Measurements from ENCODE around the gene TRHDE. TPM values are rescaled to one million over a fixed set of nuclear protein-coding genes. Genes with fewer than 3 reads are reported as not detected.

Gene TRHDE
- total and polyA plus RNA-seq, 9 of the 15 experiments (the other 6 are each of a cell fraction or from before 2014, with no cell fraction given): 0.03 to 0.29 (median 0.09) TPM

- H3K27ac ChIP-seq (ENCODE audit: extremely low read depth, low read depth, low read length): no peak overlapping the region
- H3K4me3 ChIP-seq: no peak overlapping the region
- no peaks in the 10 kb centered on the region for H3K79me2 ChIP-seq (ENCODE audit: control insufficient read depth, insufficient read depth, low read length)
- in situ Hi-C loops (cut with MboI) (no loop called here), intact Hi-C loops (cut with micrococcal nuclease) (no loop called here)
- no peaks in the 10 kb centered on the region for H3K9me3 ChIP-seq (replicated peaks; ENCODE audit: control insufficient read depth, insufficient read depth, low read depth, low read length)
- H3K4me1 ChIP-seq (replicated peaks in 1 of 2; ENCODE audit: control insufficient read depth in 2 of 2, insufficient read depth in 2 of 2, low read length in 2 of 2): no peaks in the 10 kb centered on the region
- no peaks in the 10 kb centered on the region for H3K36me3 ChIP-seq (ENCODE audit: control insufficient read depth, insufficient read depth, low read length)
- no peak overlapping the region for H3K9ac ChIP-seq (ENCODE audit: insufficient read depth in 1 of 2, low read depth in 2 of 2, low read length in 2 of 2)
- TF ChIP-seq RAD51 (IDR thresholded peaks at IDR 0.05; ENCODE audit: borderline replicate concordance, low read depth) (no peak), NR1H2 (CRISPR knock-in tag; IDR thresholded peaks at IDR 0.05) (no peak), GABPA (tag; conservative IDR thresholded peaks at IDR 0.05; ENCODE audit: low read depth) (no peak), ZNF668 (CRISPR knock-in tag; IDR thresholded peaks at IDR 0.05) (no peak), ZNF76 (CRISPR knock-in tag; IDR thresholded peaks at IDR 0.05; ENCODE audit: borderline replicate concordance) (no peak), MCM5 (IDR thresholded peaks at IDR 0.05; ENCODE audit: low read depth) (no peak), MAFK (IDR thresholded peaks at IDR 0.05; ENCODE audit: low read length) (no peak), STAT5B (CRISPR knock-in tag; IDR thresholded peaks at IDR 0.05) (no peak), PREB (CRISPR knock-in tag; IDR thresholded peaks at IDR 0.05) (no peak), THRB (CRISPR knock-in tag; conservative IDR thresholded peaks at IDR 0.05) (no peak), ZNF717 (CRISPR knock-in tag; IDR thresholded peaks at IDR 0.05) (no peak), FUS (optimal IDR thresholded peaks at IDR 0.05; ENCODE audit: low read depth, low read length) (no peak), DDX20 (tag; IDR thresholded peaks at IDR 0.05; ENCODE audit: low read depth) (no peak), ZNF280A (IDR thresholded peaks at IDR 0.05; ENCODE audit: low read depth, partially characterized antibody) (no peak), TFAP4 (CRISPR knock-in tag; IDR thresholded peaks at IDR 0.05; ENCODE audit: borderline replicate concordance) (no peak), FIP1L1 (IDR thresholded peaks at IDR 0.05; ENCODE audit: low read depth, low read length, poor library complexity, severe bottlenecking) (no peak), CREB3 (tag; conservative IDR thresholded peaks at IDR 0.05; ENCODE audit: low read depth) (no peak)
- DNase-seq (ENCODE audit: extremely low read depth in 1 of 4, low spot score in 3 of 4) (no peak), ATAC-seq (no peak), FAIRE-seq (no peak)
- POLR2A ChIA-PET: no interaction called here
- H2AFZ ChIP-seq (ENCODE audit: low read depth, low read length): no peak overlapping the region
- CTCF ChIA-PET (ENCODE audit: low intra/inter-chr PET ratio): no interaction called here
- no TSS peak for BruUV-seq (replicated peaks)
- H3K27me3 ChIP-seq (ENCODE audit: control insufficient read depth in 2 of 2, insufficient read depth in 2 of 2, low read length in 2 of 2): no peaks in the 10 kb centered on the region
- no peaks in the 10 kb centered on the region for H4K20me1 ChIP-seq (replicated peaks; ENCODE audit: control insufficient read depth, insufficient read depth, low read length)
- H3K9me1 ChIP-seq (ENCODE audit: control insufficient read depth, insufficient read depth, low read length): no peaks in the 10 kb centered on the region
- WGBS (ENCODE audit: insufficient coverage, low coverage, missing lambda C conversion rate): 11% methylated on average over 3 of the region's 3 CpGs
- H3K4me2 ChIP-seq (ENCODE audit: insufficient read depth, low read length): no peak overlapping the region
Measured at GRCh38 chr12:72297666-72298065, 25.5 kb downstream of the TRHDE start.
